ENCODE measurements around the gene TH.

TH gene

DNA sequence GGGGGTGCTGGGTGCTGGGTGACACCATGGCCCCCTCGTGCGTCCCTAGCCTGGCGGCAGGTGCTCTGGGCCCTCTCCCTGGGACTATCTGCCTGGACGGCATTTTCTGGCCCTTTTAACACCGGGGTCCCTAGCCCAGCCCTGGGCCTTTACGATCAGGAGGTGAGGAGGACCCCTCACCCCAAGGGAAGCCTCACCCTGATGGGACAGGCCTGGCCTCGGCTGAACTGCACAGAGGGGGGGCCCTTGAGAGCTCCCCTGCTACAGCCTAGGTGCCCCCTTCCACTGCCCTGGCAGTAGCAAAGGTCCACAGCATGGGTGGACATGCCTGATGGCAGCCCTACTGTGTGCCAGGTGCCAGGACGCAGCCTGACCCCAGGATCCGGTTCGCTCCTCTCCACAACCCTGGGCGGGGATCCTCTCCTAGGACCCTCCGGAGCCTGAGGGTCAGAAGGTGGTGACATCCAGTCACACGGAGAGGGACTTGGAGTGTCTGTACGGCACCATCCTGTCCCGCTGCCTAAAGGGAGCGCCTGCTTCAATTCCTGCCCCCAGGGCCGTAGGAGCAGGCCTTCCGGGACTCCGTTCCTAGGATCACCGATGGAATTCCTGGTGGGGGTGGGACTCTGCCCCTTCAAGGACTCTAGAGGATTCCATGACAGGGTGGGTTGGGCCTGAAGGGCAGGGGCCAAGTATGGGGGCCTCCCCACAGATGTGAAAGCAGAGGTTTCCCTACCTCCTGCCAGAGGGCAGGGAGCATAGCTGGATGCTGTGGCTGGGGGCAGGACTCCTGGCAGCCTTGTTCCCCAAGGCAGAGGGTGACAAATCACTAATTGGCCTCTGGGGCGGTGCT lies 33.0 kb upstream of the TH start:
- no peak overlapping the region for H3K27ac ChIP-seq (ENCODE audit: low read length)
- no peak overlapping the region for H2AFZ ChIP-seq (ENCODE audit: low read length)
- no peaks in the 10 kb centered on the region for H3K36me3 ChIP-seq (replicated peaks; ENCODE audit: insufficient read depth, low read length)
- TF ChIP-seq EZH2phosphoT487 (IDR thresholded peaks at IDR 0.05; ENCODE audit: low read length): no peak
- TF ChIP-seq EZH2 (optimal IDR thresholded peaks at IDR 0.05; ENCODE audit: low read depth, low read length): no peak
- TF ChIP-seq, protein P1, sequence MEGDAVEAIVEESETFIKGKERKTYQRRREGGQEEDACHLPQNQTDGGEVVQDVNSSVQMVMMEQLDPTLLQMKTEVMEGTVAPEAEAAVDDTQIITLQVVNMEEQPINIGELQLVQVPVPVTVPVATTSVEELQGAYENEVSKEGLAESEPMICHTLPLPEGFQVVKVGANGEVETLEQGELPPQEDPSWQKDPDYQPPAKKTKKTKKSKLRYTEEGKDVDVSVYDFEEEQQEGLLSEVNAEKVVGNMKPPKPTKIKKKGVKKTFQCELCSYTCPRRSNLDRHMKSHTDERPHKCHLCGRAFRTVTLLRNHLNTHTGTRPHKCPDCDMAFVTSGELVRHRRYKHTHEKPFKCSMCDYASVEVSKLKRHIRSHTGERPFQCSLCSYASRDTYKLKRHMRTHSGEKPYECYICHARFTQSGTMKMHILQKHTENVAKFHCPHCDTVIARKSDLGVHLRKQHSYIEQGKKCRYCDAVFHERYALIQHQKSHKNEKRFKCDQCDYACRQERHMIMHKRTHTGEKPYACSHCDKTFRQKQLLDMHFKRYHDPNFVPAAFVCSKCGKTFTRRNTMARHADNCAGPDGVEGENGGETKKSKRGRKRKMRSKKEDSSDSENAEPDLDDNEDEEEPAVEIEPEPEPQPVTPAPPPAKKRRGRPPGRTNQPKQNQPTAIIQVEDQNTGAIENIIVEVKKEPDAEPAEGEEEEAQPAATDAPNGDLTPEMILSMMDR (IDR thresholded peaks at IDR 0.05; ENCODE audit: low read length): no peak
- H3K4me3 ChIP-seq (ENCODE audit: low read length): no peak overlapping the region
- no peaks in the 10 kb centered on the region for H3F3A ChIP-seq (ENCODE audit: insufficient read depth, low read length)
- no peaks in the 10 kb centered on the region for H4K20me1 ChIP-seq (ENCODE audit: insufficient read depth, low read length)
- H3K9ac ChIP-seq (ENCODE audit: low read length): no peak overlapping the region
- no peak for DNase-seq
- no peak overlapping the region for H3K4me2 ChIP-seq (ENCODE audit: low read depth, low read length)
- H3K79me2 ChIP-seq (ENCODE audit: low read length): no peaks in the 10 kb centered on the region
- H3K9me2 ChIP-seq (replicated peaks; ENCODE audit: insufficient read depth, low read length): no peaks in the 10 kb centered on the region
- peaks cover 87% of the 10 kb centered on the region for H3K27me3 ChIP-seq (replicated peaks; ENCODE audit: insufficient read depth, low read length)
- H3K4me1 ChIP-seq (ENCODE audit: low read length): no peaks in the 10 kb centered on the region
- no peaks in the 10 kb centered on the region for H3K9me3 ChIP-seq (replicated peaks; ENCODE audit: insufficient read depth, low read length)

DNA sequence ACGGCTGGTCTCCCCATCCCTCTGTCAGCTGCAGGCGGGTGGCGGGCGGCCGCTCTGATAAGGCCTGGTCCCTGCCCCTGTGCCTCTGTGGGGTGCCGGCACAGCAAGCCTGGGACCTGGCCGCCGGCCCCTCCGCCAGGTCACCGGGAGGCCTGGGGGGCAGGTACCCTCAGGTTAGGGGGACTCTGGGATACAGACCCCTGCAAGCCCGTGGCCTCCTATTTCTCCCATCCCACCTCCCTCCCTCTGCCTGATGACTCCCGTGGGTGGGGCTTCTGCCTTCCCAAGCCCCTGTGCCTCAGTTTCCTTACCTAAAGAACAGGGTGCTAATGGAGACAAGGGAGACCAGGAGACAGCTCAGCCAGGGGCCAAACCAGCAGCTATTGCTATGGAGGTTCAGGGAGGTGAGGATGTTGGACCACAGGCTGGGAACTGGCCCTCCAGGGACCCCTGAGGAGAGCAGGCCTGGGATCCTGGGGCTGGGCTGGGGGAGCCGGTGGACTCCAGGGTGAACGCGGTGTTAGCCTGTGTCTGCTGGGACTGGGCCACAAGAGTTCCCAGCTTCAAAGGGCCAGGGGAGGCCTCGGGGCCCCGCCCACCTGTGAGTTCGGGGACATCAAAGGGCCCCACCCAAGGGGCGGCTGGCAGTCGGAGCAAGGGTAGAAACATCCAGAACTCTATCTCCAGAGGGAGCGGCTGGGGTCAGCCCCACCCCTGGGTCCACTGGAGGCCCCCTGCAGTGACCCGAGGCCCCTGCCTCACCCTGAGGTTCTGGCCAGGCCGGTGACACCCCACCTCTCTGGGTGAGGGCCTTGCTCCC lies 32.0 kb upstream of the TH start:
- Histone ChIP-seq H3K4me1 (ENCODE audit: low read length) (no peaks in the 10 kb centered on the region), H3K9me2 (replicated peaks; ENCODE audit: insufficient read depth, low read length) (no peaks in the 10 kb centered on the region), H3K27ac (ENCODE audit: low read length) (no peak overlapping the region), H3K4me2 (ENCODE audit: low read depth, low read length) (no peak overlapping the region), H3K9me3 (replicated peaks; ENCODE audit: insufficient read depth, low read length) (no peaks in the 10 kb centered on the region), H3K36me3 (replicated peaks; ENCODE audit: insufficient read depth, low read length) (no peaks in the 10 kb centered on the region), H3F3A (ENCODE audit: insufficient read depth, low read length) (no peaks in the 10 kb centered on the region), H3K79me2 (ENCODE audit: low read length) (no peaks in the 10 kb centered on the region), H3K27me3 (replicated peaks; ENCODE audit: insufficient read depth, low read length) (peaks cover 87% of the 10 kb centered on the region), H3K4me3 (ENCODE audit: low read length) (no peak overlapping the region), H4K20me1 (ENCODE audit: insufficient read depth, low read length) (no peaks in the 10 kb centered on the region), H2AFZ (ENCODE audit: low read length) (no peak overlapping the region), H3K9ac (ENCODE audit: low read length) (no peak overlapping the region)
- TF ChIP-seq EZH2 (optimal IDR thresholded peaks at IDR 0.05; ENCODE audit: low read depth, low read length): no peak
- TF ChIP-seq EZH2phosphoT487 (IDR thresholded peaks at IDR 0.05; ENCODE audit: low read length): no peak
- TF ChIP-seq, protein P1 (IDR thresholded peaks at IDR 0.05; ENCODE audit: low read length): no peak
- DNase-seq: no peak

DNA sequence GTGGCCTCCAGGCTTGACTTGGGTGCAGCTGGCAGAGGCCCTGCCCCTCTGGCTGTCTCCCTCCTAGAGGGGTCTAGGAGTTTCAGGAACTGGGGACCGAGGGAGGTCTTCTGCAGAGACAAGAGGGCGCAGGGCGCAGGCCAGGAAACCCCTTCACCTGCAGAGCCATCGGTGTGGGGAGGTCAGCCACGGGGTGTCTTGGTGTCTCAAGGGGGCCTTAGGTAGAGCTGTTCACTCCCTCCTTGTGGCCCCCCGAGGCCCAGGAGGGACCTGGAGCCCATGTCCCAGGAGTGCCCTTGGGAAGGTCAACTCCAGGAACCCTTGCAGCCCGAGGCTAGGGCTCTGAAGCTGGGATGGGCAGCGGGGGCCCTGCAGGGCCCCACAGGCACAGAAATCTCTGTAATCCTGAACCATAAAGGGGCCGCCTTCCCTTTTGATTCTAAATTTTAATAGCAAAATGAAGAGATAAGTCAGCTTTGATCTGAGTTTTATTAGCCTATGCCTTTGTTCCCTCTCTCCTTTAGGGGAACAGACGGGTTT lies 31.4 kb upstream of the TH start:
- Histone ChIP-seq H4K20me1 (ENCODE audit: insufficient read depth, low read length) (no peaks in the 10 kb centered on the region), H3K36me3 (replicated peaks; ENCODE audit: insufficient read depth, low read length) (no peaks in the 10 kb centered on the region), H3K4me2 (ENCODE audit: low read depth, low read length) (no peak overlapping the region), H3K79me2 (ENCODE audit: low read length) (no peaks in the 10 kb centered on the region), H3F3A (ENCODE audit: insufficient read depth, low read length) (no peaks in the 10 kb centered on the region), H3K9ac (ENCODE audit: low read length) (no peak overlapping the region), H3K27ac (ENCODE audit: low read length) (no peak overlapping the region), H3K4me3 (ENCODE audit: low read length) (no peak overlapping the region), H2AFZ (ENCODE audit: low read length) (no peak overlapping the region), H3K4me1 (ENCODE audit: low read length) (no peaks in the 10 kb centered on the region), H3K27me3 (replicated peaks; ENCODE audit: insufficient read depth, low read length) (peaks cover 86% of the 10 kb centered on the region), H3K9me2 (replicated peaks; ENCODE audit: insufficient read depth, low read length) (no peaks in the 10 kb centered on the region), H3K9me3 (replicated peaks; ENCODE audit: insufficient read depth, low read length) (no peaks in the 10 kb centered on the region)
- no peak for DNase-seq
- TF ChIP-seq EZH2 (optimal IDR thresholded peaks at IDR 0.05; ENCODE audit: low read depth, low read length) (no peak), EZH2phosphoT487 (IDR thresholded peaks at IDR 0.05; ENCODE audit: low read length) (no peak)
- TF ChIP-seq, protein P1 (IDR thresholded peaks at IDR 0.05; ENCODE audit: low read length): no peak

Measured in MM.1S (cell line).